Measurements from ENCODE around the gene DIPK2B.

DIPK2B gene

GRCh38 chrX:45157647-45158046 is 43.0 kb downstream of the DIPK2B start:
- DNase-seq, result no peak

- no peak for DNase-seq
These were observed 46.2 kb downstream of the DIPK2B start for GRCh38 chrX:45154462-45154861.

- no peak for DNase-seq
These were observed 46.7 kb downstream of the DIPK2B start for GRCh38 chrX:45154033-45154360.

All from NCI-H1417 treated with DMSO at 0.1 percent for 48 hours (cell line).